HG03571 (cell line): ENCODE results near the gene EFNB1.
"Not testable (repeated sequence)": the region's sequence is repeated elsewhere in the genome, so short reads cannot be mapped to it uniquely, and the experiment has no call there.

Experiments used
- ATAC-seq: cut with Tn5 transposase; IDR thresholded peaks from one replicate; pipeline ENCODE4 v1.9.1; 2021; ENCODE audit not compliant: unreplicated experiment

Gene EFNB1

GRCh38 chrX:68828740-68829581 lies at the start of gene EFNB1:
Gene EFNB1 (plus strand): TSS chrX:68829021. CDS start chrX:68829777, 756 bp downstream.
- peak; percentile 94 for ATAC-seq

GRCh38 chrX:68781295-68781694 lies 47.5 kb upstream of the EFNB1 start:
- ATAC-seq = not testable (repeated sequence)

- ATAC-seq = no peak
These were observed 44.0 kb upstream of the EFNB1 start for GRCh38 chrX:68784816-68785215.

- ATAC-seq = not testable (repeated sequence)
These were observed 42.2 kb upstream of the EFNB1 start for GRCh38 chrX:68786581-68786980.

GRCh38 chrX:68789966-68790365 lies 38.9 kb upstream of the EFNB1 start:
- no peak for ATAC-seq

- no peak for ATAC-seq
These were observed 36.7 kb upstream of the EFNB1 start for GRCh38 chrX:68792083-68792482.

- ATAC-seq = no peak
These were observed 34.4 kb upstream of the EFNB1 start for GRCh38 chrX:68794461-68794860.

- no peak for ATAC-seq
These were observed 33.1 kb upstream of the EFNB1 start for GRCh38 chrX:68795741-68796140.

GRCh38 chrX:68798400-68798799 lies 30.4 kb upstream of the EFNB1 start:
- ATAC-seq = not testable (repeated sequence)

- ATAC-seq = no peak
These were observed 27.0 kb upstream of the EFNB1 start for GRCh38 chrX:68801737-68802290.

- ATAC-seq = no peak
These were observed 21.0 kb upstream of the EFNB1 start for GRCh38 chrX:68807818-68808217.

- ATAC-seq = no peak
These were observed 20.0 kb upstream of the EFNB1 start for GRCh38 chrX:68808686-68809357.

- no peak for ATAC-seq
These were observed 8.2 kb upstream of the EFNB1 start for GRCh38 chrX:68820476-68821110.

GRCh38 chrX:68821616-68822015 lies 7.2 kb upstream of the EFNB1 start:
- no peak for ATAC-seq

GRCh38 chrX:68822641-68823410 lies 6.0 kb upstream of the EFNB1 start:
- ATAC-seq = no peak

GRCh38 chrX:68823413-68824151 lies 5.2 kb upstream of the EFNB1 start:
- no peak for ATAC-seq

- ATAC-seq = no peak
These were observed 4.7 kb upstream of the EFNB1 start for GRCh38 chrX:68824152-68824433.

- no peak for ATAC-seq
These were observed 4.2 kb upstream of the EFNB1 start for GRCh38 chrX:68824565-68825125.

GRCh38 chrX:68826113-68826980 lies 2.5 kb upstream of the EFNB1 start:
- no peak for ATAC-seq
